ENCODE data around the gene ALG1.

DNA sequence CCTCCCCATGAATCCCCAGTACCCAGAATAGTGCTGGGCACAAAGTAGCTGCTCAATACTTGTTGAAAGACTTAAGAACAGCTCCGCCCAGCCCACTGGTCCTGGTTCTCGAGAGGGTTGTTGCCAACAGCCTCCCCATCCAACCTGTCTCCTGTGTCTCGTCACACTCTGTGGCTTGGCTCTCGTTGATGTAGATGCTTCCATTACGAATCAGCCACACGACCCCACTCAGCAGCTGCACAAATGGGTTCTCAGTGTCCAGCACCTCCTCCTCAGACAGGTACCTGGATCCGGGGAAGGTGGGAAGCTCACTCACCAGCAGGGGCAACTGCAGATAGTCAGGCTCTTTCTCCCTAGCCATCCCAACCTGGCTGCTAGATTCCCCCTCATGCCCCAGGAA lies 40.0 kb upstream of the ALG1 start:
- TF ChIP-seq CTCF (IDR thresholded peaks at IDR 0.05; ENCODE audit: low read length) (no peak), EZH2 (optimal IDR thresholded peaks at IDR 0.05; ENCODE audit: low read depth, low read length) (no peak)
